PC-9 (cell line): ENCODE data around the gene HNRNPU. TPM values are rescaled to one million over a fixed set of nuclear protein-coding genes. Genes with fewer than 3 reads are reported as not detected.

Experiments
- BruUV-seq: library from RNA; stranded (reverse); fragments of 400-500 nt; replicated peaks from 2 replicates; lab custom pipeline; 2021; lab: Mats Ljungman, UMichigan
- CTCF ChIA-PET: fragments of 300-600 bp; sonication (Branson Sonifier 250); formaldehyde crosslinking; loops from one replicate; lab custom pipeline; 2022; ENCODE audit warnings: antibody characterized with exemption; lab: Charles Lee
- POLR2A ChIA-PET: fragments of 300-600 bp; sonication (Branson Sonifier 250); formaldehyde crosslinking; loops from one replicate; lab custom pipeline; 2022; ENCODE audit warnings: antibody characterized with exemption; ENCODE audit not compliant: unreplicated experiment; lab: Charles Lee
- DNase-seq, 2 experiments: peaks; one replicate each; pipeline versions ENCODE4 v3.0.0 to v3.0.0-alpha.2; 2015 to 2022; ENCODE audit warnings: mixed read lengths in 1 of 2
- H2AFZ ChIP-seq: fragments of 200-600 bp; sonication (generic); 2 replicates; pipeline ENCODE4 v1.8.1; 2017; ENCODE audit warnings: antibody characterized with exemption
- H3F3A ChIP-seq: fragments of 200-600 bp; sonication (generic); 2 replicates; pipeline ENCODE4 v1.8.1; 2017; ENCODE audit warnings: antibody characterized with exemption, mild to moderate bottlenecking, low read depth; ENCODE audit not compliant: insufficient read depth
- H3K27ac ChIP-seq: fragments of 200-600 bp; sonication (generic); 2 replicates; pipeline ENCODE4 v1.6.1; 2016; ENCODE audit warnings: mixed run types
- H3K27me3 ChIP-seq: fragments of 200-600 bp; sonication (generic); 2 replicates; pipeline ENCODE4 v1.6.1; 2016; ENCODE audit warnings: low read depth, mixed run types; ENCODE audit not compliant: insufficient read depth
- H3K36me3 ChIP-seq: fragments of 200-600 bp; sonication (generic); 2 replicates; pipeline ENCODE4 v1.6.1; 2016; ENCODE audit warnings: low read depth, mixed run types
- H3K4me1 ChIP-seq: fragments of 200-600 bp; sonication (generic); replicated peaks from 2 replicates; pipeline ENCODE4 v1.6.1; 2016; ENCODE audit warnings: mixed run types; ENCODE audit not compliant: insufficient read depth
- H3K4me2 ChIP-seq: fragments of 200-600 bp; sonication (generic); 2 replicates; pipeline ENCODE4 v1.6.1; 2017; ENCODE audit warnings: mixed run types
- H3K4me3 ChIP-seq: fragments of 200-600 bp; sonication (generic); 2 replicates; pipeline ENCODE4 v1.6.1; 2016; ENCODE audit warnings: mixed run types
- H3K79me2 ChIP-seq: fragments of 200-600 bp; sonication (generic); 2 replicates; pipeline ENCODE4 v1.6.1; 2017; ENCODE audit warnings: low read depth, mixed run types
- H3K9me2 ChIP-seq: fragments of 200-600 bp; sonication (generic); 2 replicates; pipeline ENCODE4 v1.8.1; 2017; ENCODE audit warnings: mild to moderate bottlenecking; ENCODE audit not compliant: insufficient read depth
- H3K9me3 ChIP-seq: fragments of 200-600 bp; sonication (generic); 2 replicates; pipeline ENCODE4 v1.8.1; 2016; ENCODE audit warnings: low read depth; ENCODE audit not compliant: insufficient read depth
- H4K20me1 ChIP-seq: fragments of 200-600 bp; sonication (generic); 2 replicates; pipeline ENCODE4 v1.8.1; 2017; ENCODE audit not compliant: insufficient read depth
- EZH2 ChIP-seq: fragments of 200-600 bp; sonication (generic); IDR thresholded peaks from 2 replicates; pipeline ENCODE4 v1.8.0; 2017; ENCODE audit warnings: antibody characterized with exemption, low read depth
- intact Hi-C: fragments of 100-400 bp; cut with micrococcal nuclease; formaldehyde crosslinking; loops from one replicate; pipeline ENCODE4 v1.10.0; 2022; ENCODE audit not compliant: unreplicated experiment
- total RNA-seq: library from RNA; stranded (reverse); gene quantifications from 2 replicates; pipeline ENCODE4 v1.2.3, GENCODE V29; 2021
- TF ChIP-seq, protein P1 (sequence below): fragments of 200-600 bp; sonication (generic); conservative IDR thresholded peaks from 2 replicates; pipeline ENCODE4 v1.6.1; 2017; ENCODE audit warnings: mixed run types, antibody characterized with exemption, mild to moderate bottlenecking, moderate library complexity

The HNRNPU gene
- total RNA-seq, 1 experiment from 2014 or later: 376 TPM

DNA sequence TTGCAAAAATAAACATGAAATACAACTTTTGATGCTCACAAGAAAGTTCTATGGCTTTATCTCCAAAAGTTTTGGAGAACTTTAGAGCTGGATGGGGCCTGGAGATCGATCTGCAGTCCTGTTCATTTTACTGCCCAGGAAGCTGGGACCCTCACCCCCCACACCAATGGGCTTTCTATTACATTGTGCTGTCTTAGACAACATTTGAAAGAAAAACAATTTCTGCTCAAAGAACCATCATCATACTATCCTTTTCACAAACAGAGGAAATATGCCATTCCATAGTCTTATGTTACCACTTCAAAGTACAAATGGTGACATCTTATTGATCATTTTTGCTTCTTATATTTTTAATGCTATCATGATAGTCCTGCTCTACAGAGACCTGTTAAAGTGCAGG, 2.0 kb upstream of the HNRNPU start:
- peaks cover 27% of the 10 kb centered on the region for H3K79me2 ChIP-seq
- TF ChIP-seq EZH2: no peak
- no TSS peak for BruUV-seq
- H3K4me3 ChIP-seq: no peak overlapping the region
- H3K4me1 ChIP-seq: peaks cover 17% of the 10 kb centered on the region
- CTCF ChIA-PET: interaction anchor here (2.2 kb wide), 1 partner anchor 176 kb away, joined by 4 read pairs; no protein-coding TSS in a partner anchor
- peaks cover 14% of the 10 kb centered on the region for H3K36me3 ChIP-seq
- POLR2A ChIA-PET: interaction anchor here (0.6 kb wide), 1 partner anchor 106 kb away, joined by 5 read pairs; no protein-coding TSS in a partner anchor
- no peak overlapping the region for H3K27ac ChIP-seq
- H3K27me3 ChIP-seq: no peaks in the 10 kb centered on the region
- intact Hi-C loops: loop anchor here (10.0 kb wide), 1 partner anchor 288 kb away; the partner anchor contains the start of gene KIF26B
- H3F3A ChIP-seq: peaks cover 29% of the 10 kb centered on the region
- no peak for DNase-seq
- no peaks in the 10 kb centered on the region for H3K9me3 ChIP-seq
- no peak overlapping the region for H2AFZ ChIP-seq
- H4K20me1 ChIP-seq: peaks cover 15% of the 10 kb centered on the region
- H3K4me2 ChIP-seq: no peak overlapping the region
- H3K9me2 ChIP-seq: no peaks in the 10 kb centered on the region

DNA sequence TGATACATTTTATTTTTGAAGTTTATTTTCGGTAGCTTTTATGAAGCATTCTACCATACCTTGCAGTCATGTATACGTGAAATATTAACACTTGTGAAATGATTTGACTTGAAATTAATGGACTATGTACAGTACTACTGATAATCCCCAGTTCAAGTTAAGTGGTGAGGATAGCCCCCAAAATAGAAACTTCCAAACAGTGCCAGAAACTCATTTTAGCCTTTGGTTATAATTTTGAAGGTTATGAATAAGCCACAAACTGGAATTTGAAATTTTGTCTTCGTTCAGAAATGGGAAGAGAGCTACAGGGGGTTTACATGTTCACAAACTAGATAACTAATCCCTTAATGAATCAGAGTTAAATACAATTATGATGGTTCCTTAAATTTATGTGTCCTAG, 1.5 kb upstream of the HNRNPU start:
- ChIA-PET POLR2A (interaction anchor here (0.7 kb wide), 1 partner anchor 38 kb away, joined by 4 read pairs; no protein-coding TSS in a partner anchor), CTCF (interaction anchor here (1.2 to 2.2 kb wide), 2 partner anchors 64 to 177 kb away, joined by 3 to 4 read pairs; no protein-coding TSS in a partner anchor)
- Histone ChIP-seq H4K20me1 (peaks cover 20% of the 10 kb centered on the region), H3K9me2 (no peaks in the 10 kb centered on the region), H2AFZ (no peak overlapping the region), H3K4me1 (peaks cover 22% of the 10 kb centered on the region), H3K79me2 (peaks cover 32% of the 10 kb centered on the region), H3K27ac (no peak overlapping the region), H3F3A (peaks cover 29% of the 10 kb centered on the region), H3K9me3 (no peaks in the 10 kb centered on the region), H3K4me2 (peak overlapping the region; percentile 94), H3K27me3 (no peaks in the 10 kb centered on the region), H3K4me3 (peak overlapping the region; percentile 98; the same call in 1 of the 2 replicates), H3K36me3 (peaks cover 19% of the 10 kb centered on the region)
- no TSS peak for BruUV-seq
- intact Hi-C loops: loop anchor here (10.0 kb wide), 1 partner anchor 289 kb away; the partner anchor contains the start of gene KIF26B
- TF ChIP-seq EZH2: no peak
- TF ChIP-seq, protein P1, sequence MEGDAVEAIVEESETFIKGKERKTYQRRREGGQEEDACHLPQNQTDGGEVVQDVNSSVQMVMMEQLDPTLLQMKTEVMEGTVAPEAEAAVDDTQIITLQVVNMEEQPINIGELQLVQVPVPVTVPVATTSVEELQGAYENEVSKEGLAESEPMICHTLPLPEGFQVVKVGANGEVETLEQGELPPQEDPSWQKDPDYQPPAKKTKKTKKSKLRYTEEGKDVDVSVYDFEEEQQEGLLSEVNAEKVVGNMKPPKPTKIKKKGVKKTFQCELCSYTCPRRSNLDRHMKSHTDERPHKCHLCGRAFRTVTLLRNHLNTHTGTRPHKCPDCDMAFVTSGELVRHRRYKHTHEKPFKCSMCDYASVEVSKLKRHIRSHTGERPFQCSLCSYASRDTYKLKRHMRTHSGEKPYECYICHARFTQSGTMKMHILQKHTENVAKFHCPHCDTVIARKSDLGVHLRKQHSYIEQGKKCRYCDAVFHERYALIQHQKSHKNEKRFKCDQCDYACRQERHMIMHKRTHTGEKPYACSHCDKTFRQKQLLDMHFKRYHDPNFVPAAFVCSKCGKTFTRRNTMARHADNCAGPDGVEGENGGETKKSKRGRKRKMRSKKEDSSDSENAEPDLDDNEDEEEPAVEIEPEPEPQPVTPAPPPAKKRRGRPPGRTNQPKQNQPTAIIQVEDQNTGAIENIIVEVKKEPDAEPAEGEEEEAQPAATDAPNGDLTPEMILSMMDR: no peak
- no peak for DNase-seq

DNA sequence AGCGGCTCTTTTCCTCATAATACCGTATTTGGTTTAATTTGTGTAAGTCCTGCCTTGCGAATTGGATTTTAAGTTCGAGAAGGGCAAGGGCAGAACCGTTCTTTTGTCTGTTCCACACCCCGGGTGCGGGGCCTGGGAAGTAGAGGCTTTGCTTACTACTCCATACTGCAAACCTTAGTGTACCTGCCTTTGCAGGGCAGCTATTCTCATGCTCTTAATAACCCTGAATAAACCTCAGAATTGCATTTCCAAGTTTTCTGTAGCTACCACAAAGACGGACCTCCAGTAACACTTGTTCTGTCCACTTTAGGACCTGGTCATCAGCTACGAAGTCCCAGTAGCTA, 657 bp upstream of the HNRNPU start:
- POLR2A ChIA-PET: interaction anchor here (0.5 to 1.1 kb wide), 3 partner anchors 99 to 465 kb away, joined by 3 to 5 read pairs (median 3); no protein-coding TSS in a partner anchor
- Histone ChIP-seq H3K9me3 (no peaks in the 10 kb centered on the region), H2AFZ (peak overlapping the region; percentile 93), H3K4me1 (peaks cover 30% of the 10 kb centered on the region), H3K4me2 (peak overlapping the region; percentile 94), H3K4me3 (peak overlapping the region; percentile 98), H3K79me2 (peaks cover 40% of the 10 kb centered on the region), H3K27ac (peak overlapping the region; percentile 70), H4K20me1 (peaks cover 28% of the 10 kb centered on the region), H3F3A (peaks cover 30% of the 10 kb centered on the region), H3K27me3 (no peaks in the 10 kb centered on the region), H3K36me3 (peaks cover 27% of the 10 kb centered on the region), H3K9me2 (no peaks in the 10 kb centered on the region)
- TF ChIP-seq, protein P1: no peak
- TF ChIP-seq EZH2: no peak
- peak in 1 of 2 experiments; percentile 26 for DNase-seq
- BruUV-seq: TSS peak; percentile 94
- CTCF ChIA-PET: interaction anchor here (1.2 to 2.2 kb wide), 2 partner anchors 64 to 178 kb away, joined by 3 to 4 read pairs; no protein-coding TSS in a partner anchor
- intact Hi-C loops: loop anchor here (10.0 kb wide), 1 partner anchor 290 kb away; the partner anchor contains the start of gene KIF26B
